Testis (tissue), 2 donors: ENCODE results near the gene DNAJC4.

Experiments used
- POLR2A ChIP-seq: fragments of 450-650 bp; IDR thresholded peaks from one replicate; pipeline ENCODE4 v1.6.1; 2017; ENCODE audit warnings: antibody characterized with exemption, mild to moderate bottlenecking, moderate library complexity
- TF ChIP-seq, protein P1 (sequence below), 3 experiments: fragments of 450-650 bp in 2 of 3; fragments of 200-600 bp in 1 of 3; sonication (generic) in 1 of 3; IDR thresholded peaks; one replicate each; pipeline ENCODE4 v1.5.1; 2016 to 2019; ENCODE audit warnings: antibody characterized with exemption in 3 of 3, mild to moderate bottlenecking in 2 of 3, moderate library complexity in 1 of 3

- TF ChIP-seq POLR2A, result no peak
- TF ChIP-seq, protein P1, sequence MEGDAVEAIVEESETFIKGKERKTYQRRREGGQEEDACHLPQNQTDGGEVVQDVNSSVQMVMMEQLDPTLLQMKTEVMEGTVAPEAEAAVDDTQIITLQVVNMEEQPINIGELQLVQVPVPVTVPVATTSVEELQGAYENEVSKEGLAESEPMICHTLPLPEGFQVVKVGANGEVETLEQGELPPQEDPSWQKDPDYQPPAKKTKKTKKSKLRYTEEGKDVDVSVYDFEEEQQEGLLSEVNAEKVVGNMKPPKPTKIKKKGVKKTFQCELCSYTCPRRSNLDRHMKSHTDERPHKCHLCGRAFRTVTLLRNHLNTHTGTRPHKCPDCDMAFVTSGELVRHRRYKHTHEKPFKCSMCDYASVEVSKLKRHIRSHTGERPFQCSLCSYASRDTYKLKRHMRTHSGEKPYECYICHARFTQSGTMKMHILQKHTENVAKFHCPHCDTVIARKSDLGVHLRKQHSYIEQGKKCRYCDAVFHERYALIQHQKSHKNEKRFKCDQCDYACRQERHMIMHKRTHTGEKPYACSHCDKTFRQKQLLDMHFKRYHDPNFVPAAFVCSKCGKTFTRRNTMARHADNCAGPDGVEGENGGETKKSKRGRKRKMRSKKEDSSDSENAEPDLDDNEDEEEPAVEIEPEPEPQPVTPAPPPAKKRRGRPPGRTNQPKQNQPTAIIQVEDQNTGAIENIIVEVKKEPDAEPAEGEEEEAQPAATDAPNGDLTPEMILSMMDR (IDR thresholded peaks at IDR 0.05), result no peak
These were observed 22.7 kb downstream of the DNAJC4 start for GRCh38 chr11:64253043-64253442.
